GM18517 (cell line): ENCODE data around the gene LRRC23.

Source experiments
- ATAC-seq: cut with Tn5 transposase; IDR thresholded peaks from one replicate; pipeline ENCODE4 v1.9.1; 2021; ENCODE audit warnings: mild to moderate bottlenecking, moderate library complexity; ENCODE audit not compliant: unreplicated experiment

The LRRC23 gene

GRCh38 chr12:6923851-6924250 is 19.2 kb downstream of the LRRC23 start:
- ATAC-seq, result no peak

GRCh38 chr12:6925239-6925539 is 20.6 kb downstream of the LRRC23 start:
- ATAC-seq, result no peak

- no peak for ATAC-seq
Observed at GRCh38 chr12:6925540-6926279, 21.1 kb downstream of the LRRC23 start.

GRCh38 chr12:6927379-6928021 is 22.9 kb downstream of the LRRC23 start, which contains the start of gene ATN1:
TSS of gene ATN1 (plus strand) at chr12:6927959. CDS start at chr12:6934002, 6,043 bp downstream.
- ATAC-seq, result no peak

- ATAC-seq, result no peak
Observed at GRCh38 chr12:6928022-6928702, 23.5 kb downstream of the LRRC23 start.

GRCh38 chr12:6928703-6929407 is 24.2 kb downstream of the LRRC23 start:
- no peak for ATAC-seq

- no peak for ATAC-seq
Observed at GRCh38 chr12:6929466-6930452, 25.1 kb downstream of the LRRC23 start.

- no peak for ATAC-seq
Observed at GRCh38 chr12:6932766-6933165, 28.1 kb downstream of the LRRC23 start.

GRCh38 chr12:6934110-6934509 is 29.5 kb downstream of the LRRC23 start:
- ATAC-seq, result no peak

- ATAC-seq, result no peak
Observed at GRCh38 chr12:6935371-6936193, 31.0 kb downstream of the LRRC23 start.

GRCh38 chr12:6936194-6936635 is 31.6 kb downstream of the LRRC23 start:
- no peak for ATAC-seq

GRCh38 chr12:6936636-6937480 is 32.2 kb downstream of the LRRC23 start:
- no peak for ATAC-seq

GRCh38 chr12:6937481-6938352 is 33.1 kb downstream of the LRRC23 start:
- ATAC-seq, result peak; percentile 86

- no peak for ATAC-seq
Observed at GRCh38 chr12:6938353-6939190, 34.0 kb downstream of the LRRC23 start.

GRCh38 chr12:6939191-6939540 is 34.5 kb downstream of the LRRC23 start:
- ATAC-seq, result no peak

GRCh38 chr12:6941267-6941666 is 36.6 kb downstream of the LRRC23 start:
- no peak for ATAC-seq

GRCh38 chr12:6941782-6942181 is 37.2 kb downstream of the LRRC23 start:
- no peak for ATAC-seq
